GM21825 (cell line): ENCODE data around the gene SEC24A.
A peak's percentile ranks its signal among the peaks of the same experiment; 100 is the strongest.
"Not testable (repeated sequence)": the region's sequence is repeated elsewhere in the genome, so short reads cannot be mapped to it uniquely, and the experiment has no call there.

Experiments used
- ATAC-seq: cut with Tn5 transposase; IDR thresholded peaks from one replicate; pipeline ENCODE4 v1.9.1; 2021; ENCODE audit warnings: mild to moderate bottlenecking, moderate library complexity; ENCODE audit not compliant: unreplicated experiment

SEC24A gene

DNA sequence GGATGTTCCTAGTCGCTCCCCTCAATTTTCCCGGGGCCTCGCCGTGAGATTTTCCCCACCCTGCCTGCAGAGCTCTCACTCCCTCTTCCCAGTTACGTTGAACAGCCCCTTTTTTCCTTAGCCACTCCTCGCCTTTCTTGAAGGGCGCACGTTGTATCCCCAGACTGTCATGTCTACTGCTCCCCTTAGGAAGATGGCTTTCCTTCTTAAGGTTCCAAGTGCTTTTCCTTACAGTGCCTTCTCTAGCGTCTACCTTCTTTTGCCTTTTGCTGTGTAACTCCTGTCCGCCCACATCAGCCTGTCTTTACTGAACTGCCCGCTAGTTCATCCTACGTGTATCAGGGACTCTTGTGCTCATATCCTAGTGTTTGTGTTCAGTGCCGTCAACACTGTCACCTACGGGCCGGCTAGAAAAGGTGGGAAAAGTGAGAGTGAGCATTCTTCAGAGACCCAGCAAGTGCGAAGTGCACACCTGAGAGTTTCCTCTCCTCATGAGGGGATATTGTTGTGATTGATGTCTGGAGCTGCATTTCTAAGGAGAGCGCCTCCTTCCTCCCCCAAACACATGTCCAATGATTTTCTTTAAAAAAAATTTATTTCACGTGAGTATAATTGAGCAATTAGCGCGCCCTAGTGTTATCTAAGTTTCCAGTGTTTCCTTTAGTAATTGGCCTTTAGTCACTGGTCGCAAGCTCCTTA, 90.5 kb downstream of the SEC24A start:
- peak; percentile 1 for ATAC-seq

DNA sequence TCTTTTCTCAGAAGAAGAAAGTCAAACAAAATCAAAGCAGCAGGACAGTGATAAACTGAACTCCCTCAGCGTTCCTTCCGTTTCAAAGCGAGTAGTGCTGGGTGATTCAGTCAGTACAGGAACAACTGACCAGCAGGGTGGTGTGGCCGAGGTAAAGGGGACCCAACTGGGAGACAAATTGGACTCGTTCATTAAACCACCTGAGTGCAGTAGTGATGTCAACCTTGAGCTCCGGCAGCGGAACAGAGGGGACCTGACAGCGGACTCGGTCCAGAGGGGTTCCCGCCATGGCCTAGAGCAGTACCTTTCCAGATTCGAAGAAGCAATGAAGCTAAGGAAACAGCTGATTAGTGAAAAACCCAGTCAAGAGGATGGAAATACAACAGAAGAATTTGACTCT, 92.5 kb downstream of the SEC24A start:
- no peak for ATAC-seq

DNA sequence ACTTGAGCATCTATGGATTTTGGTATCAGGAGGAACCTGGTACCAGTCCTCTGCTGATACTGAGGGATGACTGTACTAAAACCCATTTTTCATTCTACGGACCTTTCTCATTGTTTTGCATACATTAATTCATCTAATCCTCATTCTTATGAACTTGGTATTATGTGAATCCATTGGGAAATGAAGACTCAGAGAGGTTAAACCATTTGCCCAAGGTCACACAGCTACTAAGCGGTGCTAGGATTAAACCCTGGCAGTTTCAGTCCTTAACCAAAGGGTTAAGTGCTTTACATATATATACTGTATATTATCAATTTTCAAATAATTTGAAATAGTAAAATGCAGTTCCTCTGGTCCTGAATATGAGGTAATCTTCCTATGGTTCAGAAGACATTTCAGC, 93.5 kb downstream of the SEC24A start:
- no peak for ATAC-seq

DNA sequence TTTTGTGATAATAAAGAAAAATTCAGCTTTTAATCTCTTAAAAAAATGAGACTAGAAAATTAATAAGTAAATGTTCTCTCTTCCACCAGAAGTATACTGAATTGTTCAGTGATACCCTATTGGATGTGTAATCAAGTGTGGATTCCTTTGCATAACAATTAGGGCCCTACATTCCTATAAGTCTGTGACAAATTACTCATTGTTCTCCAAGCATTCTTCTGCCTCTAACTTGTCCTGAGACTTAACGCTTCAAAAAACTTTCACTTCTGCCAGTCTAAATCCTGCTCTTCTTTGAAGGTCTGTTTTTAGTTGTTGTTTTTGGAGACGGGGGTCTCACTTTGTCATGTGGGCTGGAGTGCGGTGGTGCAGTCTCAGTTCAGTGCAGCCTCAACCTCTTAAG, 100.8 kb downstream of the SEC24A start:
- no peak for ATAC-seq

DNA sequence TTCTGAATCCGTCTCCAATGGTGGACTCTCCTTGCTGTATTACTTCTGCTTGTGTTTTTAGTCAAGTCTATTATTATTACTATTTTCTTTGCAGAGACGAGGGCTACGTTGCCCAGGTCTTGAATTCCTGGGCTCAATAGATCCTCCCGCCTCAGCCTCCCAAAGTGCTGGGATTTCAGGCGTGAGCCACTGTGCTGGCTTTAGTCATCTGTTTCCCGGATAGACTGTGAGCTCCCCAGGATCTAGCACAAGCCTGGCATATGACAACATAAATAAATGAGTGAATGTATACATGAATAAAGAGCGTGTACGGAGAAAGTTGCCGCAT, 109.6 kb downstream of the SEC24A start:
- peak; percentile 31 for ATAC-seq

DNA sequence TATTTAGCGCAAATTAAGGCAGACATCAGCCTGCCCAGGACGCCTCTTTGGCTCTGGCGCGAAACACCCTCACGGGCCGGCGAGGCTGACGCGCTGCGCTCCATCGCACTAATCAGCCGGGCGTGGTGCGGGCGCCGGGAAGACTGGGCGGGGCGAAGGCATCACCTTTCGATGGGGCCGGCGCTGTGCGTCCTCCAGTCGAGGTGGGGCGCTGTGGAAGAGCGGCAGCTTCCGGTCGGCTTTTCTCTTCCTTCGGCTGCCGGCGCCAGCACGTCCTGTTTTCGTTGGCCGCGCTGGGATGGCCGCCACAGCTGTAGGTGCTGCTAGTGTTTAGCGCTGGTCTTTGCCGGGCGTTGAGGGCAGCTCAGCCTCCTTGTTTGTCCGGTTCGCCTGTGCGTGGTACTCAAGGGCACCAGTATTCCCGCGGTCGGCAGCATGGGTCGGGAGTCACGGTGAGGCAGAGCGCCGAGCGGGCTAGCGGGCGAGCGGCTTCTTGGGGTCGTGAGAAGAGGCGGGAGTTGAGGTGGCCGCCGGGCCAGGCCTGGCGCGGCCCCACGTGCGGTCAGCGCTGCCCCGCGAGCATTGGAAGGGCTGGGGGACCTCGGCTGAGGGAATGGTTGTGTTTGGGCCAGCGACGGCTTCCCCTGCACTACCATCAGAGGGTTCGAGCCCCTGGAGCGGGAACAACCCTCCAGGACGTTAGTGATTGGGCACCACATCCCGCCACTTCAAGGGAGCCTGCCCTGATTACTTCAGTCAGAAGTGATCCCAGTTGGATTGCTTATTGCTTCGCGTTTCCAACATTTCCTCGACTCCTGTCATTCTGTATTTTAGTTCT, 110.1 kb downstream of the SEC24A start, which contains the start of gene DDX46:
DDX46 (plus strand) TSS at position 276 of the 838 bp plus-strand sequence; CDS start at position 436, 160 bp downstream.
- ATAC-seq = peak; percentile 97

DNA sequence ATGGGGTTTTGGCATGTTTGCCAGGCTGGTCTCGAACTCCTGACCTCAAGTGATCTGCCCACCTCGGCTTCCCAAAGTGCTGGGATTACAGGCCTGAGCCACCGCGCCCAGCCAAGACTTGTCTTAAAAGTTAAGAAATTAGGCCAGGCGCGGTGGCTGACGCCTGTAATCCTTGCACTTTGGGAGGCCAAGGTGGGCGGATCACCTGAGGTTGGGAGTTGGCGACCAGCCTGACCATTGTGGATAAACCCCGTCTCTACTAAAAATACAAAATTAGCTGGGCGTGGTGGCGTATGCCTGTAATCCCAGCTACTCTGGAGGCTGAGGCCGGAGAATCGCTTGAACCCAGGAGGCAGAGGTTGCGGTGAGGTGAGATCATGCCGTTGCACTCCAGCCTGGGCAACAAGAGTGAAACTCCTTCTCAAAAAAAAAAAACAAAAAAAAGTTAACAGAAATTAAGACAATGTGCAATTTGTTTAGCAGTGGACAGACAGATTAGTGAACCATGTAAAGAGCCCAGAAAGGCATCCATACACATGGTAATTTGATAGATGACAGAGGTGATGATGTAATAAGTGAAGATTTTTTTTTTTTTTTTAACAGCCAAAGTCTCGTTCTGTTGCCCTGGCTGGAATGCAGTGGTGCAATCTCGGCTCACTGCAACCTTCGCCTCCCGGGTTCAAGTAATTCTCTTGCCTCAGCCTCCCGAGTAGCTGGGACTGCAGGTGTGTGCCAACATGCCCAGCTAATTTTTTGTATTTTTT, 119.1 kb downstream of the SEC24A start:
- not testable (repeated sequence) for ATAC-seq

DNA sequence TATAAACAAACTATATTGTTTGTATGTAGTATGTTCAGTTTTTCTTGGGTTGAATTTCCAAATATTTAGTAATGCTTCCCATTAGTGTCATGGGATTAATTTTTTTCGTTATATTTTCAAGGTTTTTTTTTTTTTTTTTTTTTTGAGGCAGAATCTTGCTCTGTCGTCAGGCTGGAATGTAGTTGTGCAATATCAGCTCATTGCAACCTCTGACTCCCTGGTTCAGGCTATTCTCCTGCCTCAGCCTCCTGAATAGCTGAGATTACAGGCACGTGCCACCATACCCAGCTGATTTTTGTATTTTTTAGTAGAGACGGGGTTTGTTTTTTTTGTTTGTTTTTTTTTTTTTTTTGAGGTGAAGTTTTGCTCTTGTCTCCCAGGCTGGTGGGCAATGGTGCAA, 120.6 kb downstream of the SEC24A start:
- no peak for ATAC-seq

DNA sequence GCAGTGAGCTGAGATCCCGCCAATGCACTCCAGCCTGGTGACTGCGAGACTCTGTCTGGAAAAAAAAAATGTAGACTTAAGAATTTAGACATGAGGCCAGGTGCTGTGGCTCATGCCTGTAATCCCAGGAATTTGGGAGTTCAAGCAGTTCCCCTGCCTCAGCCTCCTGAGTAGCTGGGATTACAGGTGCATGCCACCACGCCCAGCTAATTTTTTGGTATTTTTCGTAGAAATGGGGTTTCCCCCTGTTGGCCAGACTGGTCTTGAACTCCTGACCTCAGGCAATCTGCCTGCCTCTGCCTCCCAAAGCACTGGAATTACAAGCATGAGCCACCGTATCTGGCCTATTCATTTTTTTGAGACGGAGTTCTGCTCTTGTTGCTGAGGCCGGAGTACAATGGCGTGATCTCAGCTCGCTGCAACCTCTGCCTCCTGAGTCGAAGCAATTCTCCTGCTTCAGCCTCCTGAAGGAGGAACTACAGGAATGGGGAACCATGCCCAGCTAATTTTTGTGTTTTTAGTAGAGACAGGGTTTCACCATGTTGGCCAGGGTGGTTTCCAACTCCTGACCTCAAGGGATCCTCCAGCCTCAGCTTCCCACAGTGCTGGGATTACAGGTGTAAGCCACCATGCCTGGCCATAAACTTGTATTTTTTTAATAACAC, 124.0 kb downstream of the SEC24A start:
- ATAC-seq = no peak

DNA sequence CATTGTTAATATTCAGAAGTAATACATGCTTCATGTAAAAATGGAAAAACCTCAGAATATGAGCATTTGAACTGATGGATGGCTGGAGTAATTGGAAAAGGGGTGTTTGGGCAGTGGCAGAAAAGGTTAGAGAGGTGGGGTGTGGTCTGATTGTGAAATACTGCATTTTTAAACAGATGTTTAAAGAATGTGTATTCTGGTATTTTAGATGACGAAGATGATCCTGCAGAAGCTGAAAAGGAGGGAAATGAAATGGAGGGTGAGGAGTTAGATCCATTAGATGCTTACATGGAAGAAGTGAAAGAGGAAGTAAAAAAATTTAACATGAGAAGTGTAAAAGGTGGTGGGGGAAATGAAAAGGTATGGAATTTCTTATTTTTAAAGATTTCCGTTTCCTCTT, 128.8 kb downstream of the SEC24A start:
- ATAC-seq = no peak
